ENCODE measurements around the gene MYO7B.
"Not testable (repeated sequence)": the region's sequence is repeated elsewhere in the genome, so short reads cannot be mapped to it uniquely, and the experiment has no call there.

Gene MYO7B

GRCh38 chr2:127527001-127527804 is 8.3 kb upstream of the MYO7B start:
- ChIA-PET POLR2A (interaction anchor here (0.9 kb wide), 1 partner anchor 37 kb away, joined by 5 read pairs; no protein-coding TSS in a partner anchor), CTCF (interaction anchor here (0.7 to 1.6 kb wide), 7 partner anchors 13 to 113 kb away, joined by 3 to 8 read pairs (median 4); no protein-coding TSS in a partner anchor)
- no peak for DNase-seq (ENCODE audit: extremely low spot score)
- no peak for TF ChIP-seq CTCF (IDR thresholded peaks at IDR 0.05; ENCODE audit: control extremely low read depth, extremely low read depth, low read depth, missing control alignments)

- no peak for TF ChIP-seq CTCF (IDR thresholded peaks at IDR 0.05; ENCODE audit: control extremely low read depth, extremely low read depth, low read depth, missing control alignments)
- DNase-seq (ENCODE audit: extremely low spot score): no peak
- POLR2A ChIA-PET: no interaction called here
- CTCF ChIA-PET: interaction anchor here (1.1 kb wide), 1 partner anchor 9 kb away, joined by 3 read pairs; no protein-coding TSS in a partner anchor
These were observed 7.0 kb upstream of the MYO7B start for GRCh38 chr2:127528487-127528886.

DNA sequence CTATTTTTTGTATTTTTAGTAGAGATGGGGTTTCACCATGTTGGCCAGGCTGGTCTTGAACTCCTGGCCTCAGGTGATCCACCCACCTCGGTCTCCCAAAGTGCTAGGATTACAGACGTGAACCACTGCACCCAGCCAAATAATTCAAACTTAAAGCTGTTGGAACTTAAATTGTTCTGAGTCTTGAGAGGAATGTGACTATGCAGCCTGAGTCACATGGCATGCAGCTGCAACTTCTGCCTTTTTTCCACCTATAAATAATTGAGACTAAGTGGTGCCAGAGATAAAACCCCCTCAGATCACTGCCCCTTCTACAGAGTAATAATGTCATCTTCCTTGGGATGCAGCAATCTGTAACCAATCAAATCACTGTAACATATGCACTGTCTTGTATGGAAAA is 6.1 kb upstream of the MYO7B start:
- CTCF ChIA-PET: interaction anchor here (1.0 to 1.7 kb wide), 2 partner anchors 13 to 62 kb away, joined by 3 read pairs; no protein-coding TSS in a partner anchor
- POLR2A ChIA-PET: interaction anchor here (0.6 kb wide), 1 partner anchor 263 kb away, joined by 4 read pairs; no protein-coding TSS in a partner anchor
- DNase-seq (ENCODE audit: extremely low spot score): not testable (repeated sequence)

DNA sequence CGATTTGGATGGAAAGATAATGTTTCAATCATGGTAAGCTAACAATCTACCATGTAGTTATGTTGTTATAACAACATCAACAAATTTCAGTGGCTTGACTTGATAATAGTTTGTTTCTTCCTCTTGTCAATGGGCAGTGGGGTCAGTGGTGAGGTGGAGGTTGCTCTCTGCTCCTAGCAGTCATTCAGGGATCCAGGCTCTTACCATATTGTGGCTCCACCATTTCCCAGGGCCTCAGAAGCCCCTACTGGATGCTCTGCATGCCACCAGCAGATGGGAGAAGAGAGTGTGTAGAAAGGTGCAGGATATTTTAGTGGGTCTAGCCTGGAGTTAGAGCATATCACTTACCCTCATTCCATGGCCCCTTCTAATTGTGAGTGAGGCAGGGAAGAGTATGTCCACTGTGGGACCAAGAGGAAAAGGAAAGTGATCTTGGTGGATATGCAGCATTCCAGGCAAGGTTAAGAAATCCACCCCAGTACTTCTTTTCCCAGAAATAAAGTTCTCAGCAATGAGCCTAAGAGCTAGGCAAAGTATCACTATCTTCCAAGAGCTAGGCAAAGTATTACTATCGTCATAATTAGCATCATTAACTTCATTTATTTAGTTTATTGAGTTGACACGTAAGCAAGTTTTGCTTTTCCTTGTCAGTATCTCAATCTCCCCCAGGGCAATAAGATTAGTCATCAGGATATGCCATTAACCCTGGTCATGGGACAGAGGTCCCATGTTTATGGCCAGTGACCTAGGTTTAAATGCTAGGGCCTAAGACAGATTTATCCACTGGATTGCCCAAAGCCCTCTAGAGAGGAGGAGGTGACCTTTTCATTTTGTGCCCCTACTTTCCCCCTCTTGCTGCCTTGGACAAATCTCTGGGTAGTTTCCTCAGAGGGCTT is 5.0 kb upstream of the MYO7B start:
- ChIA-PET CTCF (interaction anchor here (1.0 to 1.7 kb wide), 2 partner anchors 9 to 12 kb away, joined by 3 read pairs; no protein-coding TSS in a partner anchor), POLR2A (no interaction called here)
- DNase-seq (ENCODE audit: extremely low spot score): no peak
- no peak for TF ChIP-seq CTCF (IDR thresholded peaks at IDR 0.05; ENCODE audit: control extremely low read depth, extremely low read depth, low read depth, missing control alignments)

GRCh38 chr2:127531221-127531648 is 4.2 kb upstream of the MYO7B start:
- DNase-seq (ENCODE audit: extremely low spot score): no peak
- TF ChIP-seq CTCF (IDR thresholded peaks at IDR 0.05; ENCODE audit: control extremely low read depth, extremely low read depth, low read depth, missing control alignments): no peak
- ChIA-PET CTCF (interaction anchor here (1.0 to 1.7 kb wide), 2 partner anchors 8 to 11 kb away, joined by 3 read pairs; no protein-coding TSS in a partner anchor), POLR2A (no interaction called here)

- POLR2A ChIA-PET: no interaction called here
- CTCF ChIA-PET: no interaction called here
- no peak for DNase-seq (ENCODE audit: extremely low spot score)
- no peak for TF ChIP-seq CTCF (IDR thresholded peaks at IDR 0.05; ENCODE audit: control extremely low read depth, extremely low read depth, low read depth, missing control alignments)
These were observed 3.2 kb upstream of the MYO7B start for GRCh38 chr2:127532296-127532695.

Measured in GM10248 (cell line).